HG03558 (cell line): Measurements from ENCODE around the gene TCF7L1.

Source experiments
- ATAC-seq: cut with Tn5 transposase; IDR thresholded peaks from one replicate; pipeline ENCODE4 v1.9.1; 2021; ENCODE audit warnings: moderate number of reproducible peaks; ENCODE audit not compliant: unreplicated experiment; ENCODE audit errors: extremely low read depth

The TCF7L1 gene

GRCh38 chr2:85160966-85161960 lies 28.1 kb downstream of the TCF7L1 start:
- ATAC-seq = no peak

- ATAC-seq = no peak
Observed at GRCh38 chr2:85162746-85163301, 29.6 kb downstream of the TCF7L1 start.

- ATAC-seq = no peak
Observed at GRCh38 chr2:85163675-85164074, 30.5 kb downstream of the TCF7L1 start.

GRCh38 chr2:85164145-85164569 lies 31.0 kb downstream of the TCF7L1 start:
- no peak for ATAC-seq

- ATAC-seq = no peak
Observed at GRCh38 chr2:85165088-85165690, 32.0 kb downstream of the TCF7L1 start.

- no peak for ATAC-seq
Observed at GRCh38 chr2:85166021-85166420, 32.8 kb downstream of the TCF7L1 start.

- ATAC-seq = no peak
Observed at GRCh38 chr2:85167479-85167878, 34.3 kb downstream of the TCF7L1 start.

GRCh38 chr2:85168942-85169341 lies 35.8 kb downstream of the TCF7L1 start:
- no peak for ATAC-seq

- ATAC-seq = no peak
Observed at GRCh38 chr2:85169581-85169980, 36.4 kb downstream of the TCF7L1 start.

- ATAC-seq = no peak
Observed at GRCh38 chr2:85170938-85171475, 37.8 kb downstream of the TCF7L1 start.

- no peak for ATAC-seq
Observed at GRCh38 chr2:85171916-85172315, 38.7 kb downstream of the TCF7L1 start.

- ATAC-seq = no peak
Observed at GRCh38 chr2:85173909-85174308, 40.7 kb downstream of the TCF7L1 start.

GRCh38 chr2:85174943-85175342 lies 41.8 kb downstream of the TCF7L1 start:
- ATAC-seq = no peak

GRCh38 chr2:85175369-85176299 lies 42.4 kb downstream of the TCF7L1 start:
- no peak for ATAC-seq

- no peak for ATAC-seq
Observed at GRCh38 chr2:85177031-85177824, 44.0 kb downstream of the TCF7L1 start.

- ATAC-seq = no peak
Observed at GRCh38 chr2:85178154-85178553, 45.0 kb downstream of the TCF7L1 start.

GRCh38 chr2:85178980-85179411 lies 45.8 kb downstream of the TCF7L1 start:
- ATAC-seq = no peak

GRCh38 chr2:85179541-85179940 lies 46.3 kb downstream of the TCF7L1 start:
- ATAC-seq = no peak
